HEK293 (cell line): ENCODE data around the gene EVC.

Experiments used
- CTCF ChIA-PET: fragments of 350-600 bp; formaldehyde crosslinking; extraction: SDS; loops from one replicate; lab custom pipeline; 2021; ENCODE audit warnings: antibody characterized with exemption; lab: Yijun Ruan, JAX
- POLR2A ChIA-PET: fragments of 300-600 bp; formaldehyde crosslinking; extraction: SDS; loops from one replicate; lab custom pipeline; 2020; ENCODE audit warnings: antibody characterized with exemption, inconsistent platforms; lab: Yijun Ruan, JAX
- H3K27ac ChIP-seq: fragments of 200-500 bp; sonication (Bioruptor generic); 2 replicates; pipeline ENCODE4 v1.5.1; 2014; ENCODE audit warnings: low read depth, low read length, control low read depth, inconsistent platforms; ENCODE audit errors: extremely low read depth
- H3K36me3 ChIP-seq, 2 experiments: fragments of 200-500 bp in 1 of 2; sonication (Bioruptor generic) in 1 of 2; 1 replicate in 1 of 2; 2 replicates in 1 of 2; pipeline ENCODE4 v1.5.1; 2014 to 2017; ENCODE audit warnings: inconsistent platforms in 2 of 2, low read length in 2 of 2; ENCODE audit not compliant: control insufficient read depth in 2 of 2, insufficient read depth in 1 of 2
- H3K4me1 ChIP-seq: fragments of 200-500 bp; sonication (Bioruptor generic); 2 replicates; pipeline ENCODE4 v1.5.1; 2014; ENCODE audit warnings: mild to moderate bottlenecking, low read length, inconsistent platforms; ENCODE audit not compliant: control insufficient read depth, insufficient read depth
- H3K4me3 ChIP-seq: 2 replicates; pipeline ENCODE4 v1.5.1; 2011; ENCODE audit warnings: low read depth, mild to moderate bottlenecking, control low read depth, low read length, moderate library complexity
- H3K9me3 ChIP-seq: fragments of 200-500 bp; sonication (Bioruptor generic); 2 replicates; pipeline ENCODE4 v1.5.1; 2014; ENCODE audit warnings: low read depth, low read length, inconsistent platforms; ENCODE audit not compliant: control insufficient read depth, insufficient read depth
- GLI2 ChIP-seq: fragments of 450-650 bp; formaldehyde crosslinking; IDR thresholded peaks from 2 replicates; pipeline ENCODE4; 2017; ENCODE audit warnings: missing biosample characterization, missing genetic modification characterization, low read depth, borderline replicate concordance
- GLI4 ChIP-seq: fragments of 450-650 bp; formaldehyde crosslinking; IDR thresholded peaks from 2 replicates; pipeline ENCODE4 v1.5.1; 2016; ENCODE audit warnings: missing biosample characterization, missing genetic modification characterization
- GLIS2 ChIP-seq: fragments of 450-650 bp; formaldehyde crosslinking; IDR thresholded peaks from 2 replicates; pipeline ENCODE4 v1.5.1; 2016; ENCODE audit warnings: missing biosample characterization, missing genetic modification characterization
- HOXA7 ChIP-seq: sonication (generic); formaldehyde crosslinking; IDR thresholded peaks from 2 replicates; pipeline ENCODE4 v1.8.1; 2022; ENCODE audit warnings: missing genetic modification reagents, borderline replicate concordance
- SP3 ChIP-seq: fragments of 450-650 bp; formaldehyde crosslinking; IDR thresholded peaks from 2 replicates; pipeline ENCODE4 v1.5.1; 2016; ENCODE audit warnings: missing biosample characterization, missing genetic modification characterization
- TRIM28 ChIP-seq: IDR thresholded peaks from 2 replicates; pipeline ENCODE4 v1.6.1; 2011; ENCODE audit warnings: low read length, control low read depth, borderline replicate concordance
- WT1 ChIP-seq: fragments of 450-650 bp; formaldehyde crosslinking; IDR thresholded peaks from 2 replicates; pipeline ENCODE4 v1.5.1; 2016; ENCODE audit warnings: missing biosample characterization, missing genetic modification characterization
- ZBTB20 ChIP-seq: fragments of 450-650 bp; formaldehyde crosslinking; IDR thresholded peaks from 2 replicates; pipeline ENCODE4 v1.5.1; 2016; ENCODE audit warnings: missing biosample characterization, missing genetic modification characterization
- ZBTB8A ChIP-seq: fragments of 450-650 bp; formaldehyde crosslinking; IDR thresholded peaks from 2 replicates; pipeline ENCODE4 v1.5.1; 2016; ENCODE audit warnings: missing biosample characterization, missing genetic modification characterization
- ZNF157 ChIP-seq: fragments of 450-650 bp; formaldehyde crosslinking; IDR thresholded peaks from 2 replicates; pipeline ENCODE4 v1.5.1; 2016; ENCODE audit warnings: missing biosample characterization, missing genetic modification characterization
- ZNF174 ChIP-seq: fragments of 450-650 bp; formaldehyde crosslinking; IDR thresholded peaks from 2 replicates; pipeline ENCODE4 v1.5.0; 2017; ENCODE audit warnings: missing biosample characterization, mild to moderate bottlenecking, missing genetic modification characterization
- ZNF266 ChIP-seq: fragments of 450-650 bp; formaldehyde crosslinking; IDR thresholded peaks from 2 replicates; pipeline ENCODE4 v1.5.1; 2016; ENCODE audit warnings: missing biosample characterization, missing genetic modification characterization, low read depth
- ZNF311 ChIP-seq: fragments of 450-650 bp; formaldehyde crosslinking; IDR thresholded peaks from 2 replicates; pipeline ENCODE4 v1.5.1; 2017; ENCODE audit warnings: missing biosample characterization, missing genetic modification characterization, borderline replicate concordance
- ZNF48 ChIP-seq: fragments of 450-650 bp; formaldehyde crosslinking; IDR thresholded peaks from 2 replicates; pipeline ENCODE4 v1.5.1; 2016; ENCODE audit warnings: missing biosample characterization, missing genetic modification characterization
- ZNF514 ChIP-seq: fragments of 450-650 bp; formaldehyde crosslinking; IDR thresholded peaks from 2 replicates; pipeline ENCODE4 v1.5.1; 2016; ENCODE audit warnings: missing biosample characterization, missing genetic modification characterization
- ZNF791 ChIP-seq: fragments of 450-650 bp; formaldehyde crosslinking; IDR thresholded peaks from 2 replicates; pipeline ENCODE4 v1.5.1; 2016; ENCODE audit warnings: missing biosample characterization, missing genetic modification characterization
- ZNF792 ChIP-seq: fragments of 450-650 bp; formaldehyde crosslinking; IDR thresholded peaks from 2 replicates; pipeline ENCODE4 v1.5.1; 2016; ENCODE audit warnings: missing biosample characterization, missing genetic modification characterization
- ZSCAN30 ChIP-seq: fragments of 450-650 bp; IDR thresholded peaks from 2 replicates; pipeline ENCODE4 v1.5.1; 2018; ENCODE audit warnings: missing biosample characterization, mild to moderate bottlenecking, missing genetic modification characterization, moderate library complexity
- TF ChIP-seq, protein P1 (sequence below): fragments of 450-650 bp; formaldehyde crosslinking; IDR thresholded peaks from 2 replicates; pipeline ENCODE4 v1.5.1; 2016; ENCODE audit warnings: missing biosample characterization, missing genetic modification characterization
- TF ChIP-seq, protein P2 (sequence below): fragments of 450-650 bp; formaldehyde crosslinking; IDR thresholded peaks from 2 replicates; pipeline ENCODE4 v1.5.1; 2017; ENCODE audit warnings: missing biosample characterization, missing genetic modification characterization
- TF ChIP-seq, protein P3 (sequence below): fragments of 450-650 bp; formaldehyde crosslinking; IDR thresholded peaks from 2 replicates; pipeline ENCODE4 v1.5.1; 2016; ENCODE audit warnings: missing biosample characterization, missing genetic modification characterization
- TF ChIP-seq, protein P4 (sequence below): fragments of 450-650 bp; formaldehyde crosslinking; IDR thresholded peaks from 2 replicates; pipeline ENCODE4 v1.5.1; 2017; ENCODE audit warnings: missing biosample characterization, mild to moderate bottlenecking, missing genetic modification characterization, moderate library complexity
- TF ChIP-seq, protein P5 (sequence below): fragments of 450-650 bp; formaldehyde crosslinking; conservative IDR thresholded peaks from 2 replicates; pipeline ENCODE4 v1.5.1; 2016; ENCODE audit warnings: low read depth, missing biosample characterization, missing genetic modification characterization

Gene EVC

DNA sequence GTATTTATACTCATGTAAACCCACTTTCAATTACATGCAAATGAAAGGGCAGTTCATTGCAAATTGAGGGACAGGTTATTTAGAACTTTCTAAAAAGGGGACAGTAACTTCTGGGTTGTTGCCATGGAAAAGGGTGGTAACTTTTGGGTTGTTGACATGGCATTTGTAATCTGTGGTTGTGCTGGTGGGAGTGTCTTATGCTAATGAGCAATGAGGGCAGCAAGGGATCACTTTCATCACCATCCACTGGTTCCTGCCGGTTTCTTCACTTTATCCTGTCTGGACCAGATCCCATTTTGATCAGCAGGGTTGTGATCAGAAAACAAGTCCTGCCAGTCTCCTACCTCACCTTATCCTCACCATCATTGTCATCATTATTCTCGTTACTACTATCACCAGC, 32.0 kb downstream of the EVC start:
- ChIA-PET CTCF (no interaction called here), POLR2A (no interaction called here)
- H3K36me3 ChIP-seq = peaks cover 4 to 57% of the 10 kb centered on the region in 2 experiments; a peak in 1 of 3 replicates
- no peak overlapping the region for H3K4me3 ChIP-seq
- TF ChIP-seq ZNF157 (tag by site-specific recombination) (no peak), SP3 (no peak), WT1 (tag by site-specific recombination) (no peak), ZNF48 (tag by site-specific recombination) (no peak)
- TF ChIP-seq, protein P1, sequence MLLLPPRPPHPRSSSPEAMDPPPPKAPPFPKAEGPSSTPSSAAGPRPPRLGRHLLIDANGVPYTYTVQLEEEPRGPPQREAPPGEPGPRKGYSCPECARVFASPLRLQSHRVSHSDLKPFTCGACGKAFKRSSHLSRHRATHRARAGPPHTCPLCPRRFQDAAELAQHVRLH (tag by site-specific recombination) = no peak
- H3K4me1 ChIP-seq = no peaks in the 10 kb centered on the region
- no peak overlapping the region for H3K27ac ChIP-seq
- no peaks in the 10 kb centered on the region for H3K9me3 ChIP-seq

DNA sequence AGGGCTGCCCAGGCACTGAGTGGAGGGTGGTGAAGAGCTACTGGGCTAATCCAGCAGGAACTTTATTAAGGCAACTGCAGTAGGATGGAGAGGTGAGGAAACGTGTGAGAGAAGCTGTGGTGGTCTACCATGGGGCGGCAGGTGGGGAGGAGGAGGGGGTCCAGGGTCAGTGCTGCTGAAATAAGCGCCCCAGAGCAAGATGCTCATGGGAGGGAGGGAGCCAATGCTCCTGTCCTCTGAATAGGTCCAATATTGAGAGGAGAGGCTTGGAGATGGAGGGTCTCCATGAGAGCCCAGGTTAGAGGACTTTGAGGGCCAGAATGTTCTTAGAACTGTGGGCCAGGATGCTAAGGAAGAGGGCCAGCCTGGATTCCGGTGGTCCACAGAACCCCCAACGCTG, 35.2 kb downstream of the EVC start:
- no peaks in the 10 kb centered on the region for H3K9me3 ChIP-seq
- ChIA-PET CTCF (interaction anchor here (1.0 kb wide), 1 partner anchor 44 kb away, joined by 3 read pairs; no protein-coding TSS in a partner anchor), POLR2A (no interaction called here)
- no peaks in the 10 kb centered on the region for H3K4me1 ChIP-seq
- H3K4me3 ChIP-seq = no peak overlapping the region
- no peak overlapping the region for H3K27ac ChIP-seq
- no peak for TF ChIP-seq ZNF792
- no peak for TF ChIP-seq ZNF48 (tag by site-specific recombination)
- TF ChIP-seq ZBTB8A (tag by site-specific recombination) = no peak
- no peak for TF ChIP-seq HOXA7 (CRISPR knock-in tag)
- TF ChIP-seq, protein P2, sequence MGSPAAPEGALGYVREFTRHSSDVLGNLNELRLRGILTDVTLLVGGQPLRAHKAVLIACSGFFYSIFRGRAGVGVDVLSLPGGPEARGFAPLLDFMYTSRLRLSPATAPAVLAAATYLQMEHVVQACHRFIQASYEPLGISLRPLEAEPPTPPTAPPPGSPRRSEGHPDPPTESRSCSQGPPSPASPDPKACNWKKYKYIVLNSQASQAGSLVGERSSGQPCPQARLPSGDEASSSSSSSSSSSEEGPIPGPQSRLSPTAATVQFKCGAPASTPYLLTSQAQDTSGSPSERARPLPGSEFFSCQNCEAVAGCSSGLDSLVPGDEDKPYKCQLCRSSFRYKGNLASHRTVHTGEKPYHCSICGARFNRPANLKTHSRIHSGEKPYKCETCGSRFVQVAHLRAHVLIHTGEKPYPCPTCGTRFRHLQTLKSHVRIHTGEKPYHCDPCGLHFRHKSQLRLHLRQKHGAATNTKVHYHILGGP (tag by site-specific recombination) = no peak
- TF ChIP-seq, protein P3, sequence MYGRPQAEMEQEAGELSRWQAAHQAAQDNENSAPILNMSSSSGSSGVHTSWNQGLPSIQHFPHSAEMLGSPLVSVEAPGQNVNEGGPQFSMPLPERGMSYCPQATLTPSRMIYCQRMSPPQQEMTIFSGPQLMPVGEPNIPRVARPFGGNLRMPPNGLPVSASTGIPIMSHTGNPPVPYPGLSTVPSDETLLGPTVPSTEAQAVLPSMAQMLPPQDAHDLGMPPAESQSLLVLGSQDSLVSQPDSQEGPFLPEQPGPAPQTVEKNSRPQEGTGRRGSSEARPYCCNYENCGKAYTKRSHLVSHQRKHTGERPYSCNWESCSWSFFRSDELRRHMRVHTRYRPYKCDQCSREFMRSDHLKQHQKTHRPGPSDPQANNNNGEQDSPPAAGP (tag by site-specific recombination) = no peak
- no peak for TF ChIP-seq GLI2 (tag by site-specific recombination)
- TF ChIP-seq ZNF791 (tag by site-specific recombination) = no peak
- no peak for TF ChIP-seq ZSCAN30 (tag by site-specific recombination)
- no peak for TF ChIP-seq ZNF311 (tag by site-specific recombination)
- no peak for TF ChIP-seq GLI4
- TF ChIP-seq TRIM28 = no peak
- H3K36me3 ChIP-seq = peaks cover 4 to 82% of the 10 kb centered on the region in 2 experiments; a peak in 1 of 3 replicates

DNA sequence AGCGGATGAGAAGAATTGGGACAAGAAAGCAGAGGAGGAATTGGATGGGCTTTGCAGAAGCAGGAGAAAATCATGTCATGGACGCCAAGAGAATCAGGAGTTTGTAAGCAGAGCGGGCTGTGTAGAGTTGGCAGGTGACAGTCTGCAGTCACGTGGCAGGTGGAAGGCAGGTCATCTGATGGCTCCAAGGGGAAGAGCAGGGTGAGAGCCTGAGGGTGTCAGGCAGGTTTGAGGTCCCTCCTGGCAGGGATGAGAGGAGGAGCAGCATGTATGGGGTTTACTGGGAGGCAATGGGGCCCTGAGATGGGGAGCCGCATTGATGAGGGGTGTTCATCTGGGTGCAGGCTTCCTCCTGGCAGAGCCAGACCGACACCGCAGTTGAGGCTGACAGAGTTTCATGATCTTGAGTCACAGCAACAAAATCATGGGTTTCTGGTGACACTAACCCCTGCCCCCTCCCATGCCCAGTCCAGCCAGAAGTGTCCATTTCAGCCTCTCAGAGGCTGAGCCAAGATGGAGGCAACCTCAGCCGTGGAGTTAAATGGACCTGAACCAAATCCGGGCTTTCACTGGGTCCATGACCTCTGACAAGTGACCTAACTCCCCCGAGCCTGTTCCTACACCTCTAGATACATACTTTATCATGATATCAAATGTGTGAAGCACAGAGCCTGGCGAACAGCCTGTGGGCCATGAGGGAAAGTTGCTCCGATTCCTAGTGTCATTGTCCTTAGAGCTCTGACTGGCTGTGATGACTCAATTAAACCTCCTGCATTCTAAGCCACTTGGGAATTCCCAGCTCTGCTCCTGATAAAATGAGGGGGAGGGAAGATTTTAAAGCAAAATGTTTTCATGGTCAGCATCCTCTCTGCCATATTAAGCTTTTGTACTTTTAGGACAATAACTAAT, 36.1 kb downstream of the EVC start:
- TF ChIP-seq ZNF174 (tag by site-specific recombination) (no peak), ZBTB20 (tag by site-specific recombination) (no peak), ZNF266 (tag by site-specific recombination) (no peak), ZNF514 (tag by site-specific recombination) (no peak), GLIS2 (tag by site-specific recombination) (no peak)
- TF ChIP-seq, protein P4, sequence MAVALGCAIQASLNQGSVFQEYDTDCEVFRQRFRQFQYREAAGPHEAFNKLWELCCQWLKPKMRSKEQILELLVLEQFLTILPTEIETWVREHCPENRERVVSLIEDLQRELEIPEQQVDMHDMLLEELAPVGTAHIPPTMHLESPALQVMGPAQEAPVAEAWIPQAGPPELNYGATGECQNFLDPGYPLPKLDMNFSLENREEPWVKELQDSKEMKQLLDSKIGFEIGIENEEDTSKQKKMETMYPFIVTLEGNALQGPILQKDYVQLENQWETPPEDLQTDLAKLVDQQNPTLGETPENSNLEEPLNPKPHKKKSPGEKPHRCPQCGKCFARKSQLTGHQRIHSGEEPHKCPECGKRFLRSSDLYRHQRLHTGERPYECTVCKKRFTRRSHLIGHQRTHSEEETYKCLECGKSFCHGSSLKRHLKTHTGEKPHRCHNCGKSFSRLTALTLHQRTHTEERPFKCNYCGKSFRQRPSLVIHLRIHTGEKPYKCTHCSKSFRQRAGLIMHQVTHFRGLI (tag by site-specific recombination) = no peak
- TF ChIP-seq, protein P5, sequence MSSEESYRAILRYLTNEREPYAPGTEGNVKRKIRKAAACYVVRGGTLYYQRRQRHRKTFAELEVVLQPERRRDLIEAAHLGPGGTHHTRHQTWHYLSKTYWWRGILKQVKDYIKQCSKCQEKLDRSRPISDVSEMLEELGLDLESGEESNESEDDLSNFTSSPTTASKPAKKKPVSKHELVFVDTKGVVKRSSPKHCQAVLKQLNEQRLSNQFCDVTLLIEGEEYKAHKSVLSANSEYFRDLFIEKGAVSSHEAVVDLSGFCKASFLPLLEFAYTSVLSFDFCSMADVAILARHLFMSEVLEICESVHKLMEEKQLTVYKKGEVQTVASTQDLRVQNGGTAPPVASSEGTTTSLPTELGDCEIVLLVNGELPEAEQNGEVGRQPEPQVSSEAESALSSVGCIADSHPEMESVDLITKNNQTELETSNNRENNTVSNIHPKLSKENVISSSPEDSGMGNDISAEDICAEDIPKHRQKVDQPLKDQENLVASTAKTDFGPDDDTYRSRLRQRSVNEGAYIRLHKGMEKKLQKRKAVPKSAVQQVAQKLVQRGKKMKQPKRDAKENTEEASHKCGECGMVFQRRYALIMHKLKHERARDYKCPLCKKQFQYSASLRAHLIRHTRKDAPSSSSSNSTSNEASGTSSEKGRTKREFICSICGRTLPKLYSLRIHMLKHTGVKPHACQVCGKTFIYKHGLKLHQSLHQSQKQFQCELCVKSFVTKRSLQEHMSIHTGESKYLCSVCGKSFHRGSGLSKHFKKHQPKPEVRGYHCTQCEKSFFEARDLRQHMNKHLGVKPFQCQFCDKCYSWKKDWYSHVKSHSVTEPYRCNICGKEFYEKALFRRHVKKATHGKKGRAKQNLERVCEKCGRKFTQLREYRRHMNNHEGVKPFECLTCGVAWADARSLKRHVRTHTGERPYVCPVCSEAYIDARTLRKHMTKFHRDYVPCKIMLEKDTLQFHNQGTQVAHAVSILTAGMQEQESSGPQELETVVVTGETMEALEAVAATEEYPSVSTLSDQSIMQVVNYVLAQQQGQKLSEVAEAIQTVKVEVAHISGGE (tag by site-specific recombination) = no peak
- TF ChIP-seq, all 188 proteins: peak for 0
- Histone ChIP-seq H3K4me1 (no peaks in the 10 kb centered on the region), H3K36me3 (peaks cover 4 to 88% of the 10 kb centered on the region in 2 experiments; a peak in 1 of 3 replicates), H3K9me3 (no peaks in the 10 kb centered on the region), H3K27ac (no peak overlapping the region), H3K4me3 (no peak overlapping the region)
- POLR2A ChIA-PET = no interaction called here
- CTCF ChIA-PET = interaction anchor here (1.0 kb wide), 1 partner anchor 44 kb away, joined by 3 read pairs; no protein-coding TSS in a partner anchor
